NB4 (cell line): ENCODE measurements around the gene ADSS2.

Experiments
- DNase-seq: peaks from one replicate; pipeline ENCODE4 v3.0.0; 2010; ENCODE audit warnings: low read depth
- H3K4me3 ChIP-seq: one replicate; pipeline ENCODE4 v1.5.1; 2011; ENCODE audit warnings: mild to moderate bottlenecking, low read depth, low read length, moderate library complexity
- CTCF ChIP-seq: IDR thresholded peaks from one replicate; pipeline ENCODE4 v1.5.1; 2012; ENCODE audit warnings: low read depth, low read length
- MAX ChIP-seq: IDR thresholded peaks from 2 replicates; pipeline ENCODE4 v1.6.1; 2011; ENCODE audit warnings: low read depth, low read length
- MYC ChIP-seq: IDR thresholded peaks from 2 replicates; pipeline ENCODE4 v1.6.1; 2011; ENCODE audit warnings: low read depth, low read length
- POLR2A ChIP-seq: IDR thresholded peaks from 2 replicates; pipeline ENCODE4 v1.6.1; 2011; ENCODE audit warnings: mild to moderate bottlenecking; ENCODE audit not compliant: insufficient read length; ENCODE audit errors: extremely low read depth

Gene ADSS2

GRCh38 chr1:244393604-244394176 is 58.0 kb downstream of the ADSS2 start:
- no peak for DNase-seq
- TF ChIP-seq CTCF (no peak), MAX (no peak), POLR2A (no peak), MYC (no peak)
- no peak overlapping the region for H3K4me3 ChIP-seq

- DNase-seq, result no peak
- H3K4me3 ChIP-seq, result no peak overlapping the region
- TF ChIP-seq MAX (no peak), MYC (no peak), POLR2A (no peak), CTCF (no peak)
These were observed 59.9 kb downstream of the ADSS2 start for GRCh38 chr1:244391761-244392160.

GRCh38 chr1:244388961-244389360 is 62.7 kb downstream of the ADSS2 start:
- TF ChIP-seq MYC (no peak), MAX (no peak), POLR2A (no peak), CTCF (no peak)
- no peak overlapping the region for H3K4me3 ChIP-seq
- no peak for DNase-seq

GRCh38 chr1:244387415-244387814 is 64.3 kb downstream of the ADSS2 start:
- no peak overlapping the region for H3K4me3 ChIP-seq
- TF ChIP-seq MYC (no peak), POLR2A (no peak), CTCF (no peak), MAX (no peak)
- DNase-seq, result no peak

- no peak for DNase-seq
- TF ChIP-seq CTCF, result no peak
- no peak overlapping the region for H3K4me3 ChIP-seq
These were observed 65.1 kb downstream of the ADSS2 start for GRCh38 chr1:244386595-244386994.

- no peak for DNase-seq
- TF ChIP-seq MAX, result no peak
- TF ChIP-seq MYC, result no peak
- no peak for TF ChIP-seq CTCF
- no peak for TF ChIP-seq POLR2A
- H3K4me3 ChIP-seq, result no peak overlapping the region
These were observed 67.6 kb downstream of the ADSS2 start for GRCh38 chr1:244384066-244384465.
